GM10847 (cell line): ENCODE data around the gene CCDC187.

Source experiments
- POLR2A ChIP-seq: IDR thresholded peaks from 2 replicates; pipeline ENCODE4 v1.6.1; 2011; ENCODE audit not compliant: insufficient read length; ENCODE audit errors: extremely low read depth

The CCDC187 gene

DNA sequence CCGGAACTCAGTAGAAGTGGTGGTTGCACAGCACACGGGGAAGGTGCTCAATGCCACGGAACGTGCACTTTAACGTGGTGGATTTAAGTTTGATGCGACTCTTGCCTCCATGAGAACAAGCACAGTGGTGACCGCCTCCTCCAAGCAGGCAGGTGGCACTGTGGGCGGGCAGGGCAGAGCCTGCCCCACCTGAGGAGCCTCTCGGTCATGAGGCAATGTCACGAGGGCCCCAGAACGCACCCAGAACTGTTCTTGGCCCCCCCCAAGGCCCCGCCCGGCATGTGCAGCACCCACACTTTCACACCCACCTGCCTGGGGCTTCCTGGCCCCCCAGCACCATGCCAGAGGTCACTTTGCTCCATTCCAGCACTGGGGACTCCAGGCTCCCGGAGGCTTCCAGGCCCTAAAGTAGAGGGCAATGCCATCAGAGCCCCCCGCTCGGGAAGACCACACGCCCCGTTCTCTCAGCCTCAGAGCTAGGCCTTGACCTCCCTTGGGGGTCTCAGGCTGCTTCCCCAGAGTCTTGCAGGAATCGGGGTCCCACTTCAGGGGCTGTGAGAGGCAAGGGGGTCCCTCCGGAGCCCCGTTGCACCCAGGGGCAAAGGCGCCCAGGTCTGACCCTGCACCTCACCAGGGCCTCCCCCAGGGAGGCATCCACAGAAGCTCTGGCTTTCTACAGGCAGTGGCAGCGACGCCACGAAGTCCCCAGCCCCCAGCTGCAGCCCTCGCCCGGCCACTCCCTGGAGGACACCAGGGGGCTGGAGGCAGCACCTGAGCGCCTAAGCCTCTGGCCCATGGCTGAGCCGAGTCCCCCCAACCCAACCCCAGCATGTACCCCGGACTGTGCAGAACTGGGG, 14.0 kb downstream of the CCDC187 start:
- no peak for TF ChIP-seq POLR2A

DNA sequence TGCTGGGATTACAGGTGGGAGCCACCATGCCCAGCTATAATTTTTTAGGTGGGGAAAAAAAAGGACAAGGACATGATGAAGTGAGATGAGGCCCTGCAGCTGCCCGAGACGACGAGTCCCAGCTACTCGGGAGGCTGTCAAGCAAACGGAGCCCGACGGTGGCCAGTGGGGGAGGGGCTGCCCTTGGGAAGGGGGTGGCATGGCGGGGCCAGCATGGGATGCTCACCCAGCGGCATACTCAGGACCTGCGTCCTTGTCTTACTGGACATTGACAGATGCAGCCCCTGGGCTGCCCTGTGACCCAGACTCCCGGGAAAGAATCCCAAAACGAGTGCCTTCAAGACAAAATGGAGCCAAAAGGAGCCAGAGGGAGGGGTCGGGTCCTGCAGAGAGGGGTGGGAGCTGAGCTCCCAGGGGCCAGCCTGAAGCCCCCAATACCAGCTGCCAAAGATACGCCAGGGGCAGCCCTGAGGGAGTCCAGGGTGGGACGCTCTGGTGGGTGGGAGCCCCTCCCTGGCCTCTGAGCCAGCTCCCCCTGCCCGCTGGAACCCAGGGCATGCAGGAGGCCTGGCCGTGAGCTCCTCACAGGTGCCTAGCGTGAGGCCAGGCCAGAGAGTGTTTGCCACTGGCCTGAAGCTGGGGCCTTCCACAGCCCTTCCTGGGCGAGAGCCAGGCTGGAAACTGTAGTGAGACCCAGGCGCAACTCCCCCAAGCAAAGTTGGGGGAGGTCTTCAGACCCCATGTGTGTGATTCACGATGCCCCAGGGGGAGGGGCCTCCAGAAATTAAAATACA, 15.7 kb downstream of the CCDC187 start:
- no peak for TF ChIP-seq POLR2A

DNA sequence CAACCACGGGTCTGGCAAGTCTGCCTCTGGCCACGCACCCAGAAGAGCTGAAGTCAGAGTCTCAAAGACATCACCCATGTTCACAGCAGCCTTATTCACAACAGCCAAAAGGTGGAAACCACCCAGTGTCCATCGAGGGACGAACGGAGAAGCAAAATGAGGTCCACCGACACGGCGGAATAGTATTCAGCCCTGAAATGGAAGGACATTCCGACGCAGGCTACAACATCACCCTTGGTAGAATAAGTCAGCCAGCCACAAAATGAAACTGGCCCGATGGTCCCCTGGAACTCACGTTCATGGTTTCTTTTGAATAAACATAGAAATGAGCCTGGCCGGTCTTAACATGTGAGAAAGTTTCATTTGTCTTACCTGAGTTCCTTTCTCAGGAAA, 16.9 kb downstream of the CCDC187 start:
- TF ChIP-seq POLR2A = no peak

DNA sequence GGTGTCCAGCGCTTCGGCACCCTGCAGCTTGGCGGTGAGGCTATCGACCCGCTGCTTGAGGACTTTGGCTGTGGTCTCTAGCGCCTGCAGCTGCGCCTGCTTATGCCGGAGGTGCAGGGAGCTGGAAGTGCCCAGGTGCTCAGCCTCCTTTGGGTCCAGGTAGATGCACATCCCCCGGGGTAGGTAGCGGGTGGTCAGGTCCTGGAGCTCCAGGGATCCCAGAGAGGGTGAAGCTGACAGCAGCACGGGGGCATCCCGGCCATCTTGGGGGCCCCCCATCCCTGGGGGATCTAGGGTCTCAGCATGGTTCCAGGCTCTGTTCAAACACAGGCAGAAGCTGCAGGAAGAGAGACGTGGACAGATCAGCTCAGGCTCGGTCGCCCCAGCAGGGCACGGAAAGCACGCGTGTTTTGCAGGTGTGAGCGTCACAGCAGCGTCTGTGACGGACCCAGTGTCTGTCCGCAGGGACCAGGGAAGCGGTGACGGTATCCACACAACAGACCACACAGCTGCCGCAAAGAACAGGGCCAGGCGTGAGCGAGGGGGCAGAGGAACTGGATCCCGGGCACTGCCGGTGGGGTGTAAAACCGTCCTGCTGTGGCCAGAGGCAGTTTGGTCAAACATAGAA, 17.4 kb downstream of the CCDC187 start:
- TF ChIP-seq POLR2A = no peak

DNA sequence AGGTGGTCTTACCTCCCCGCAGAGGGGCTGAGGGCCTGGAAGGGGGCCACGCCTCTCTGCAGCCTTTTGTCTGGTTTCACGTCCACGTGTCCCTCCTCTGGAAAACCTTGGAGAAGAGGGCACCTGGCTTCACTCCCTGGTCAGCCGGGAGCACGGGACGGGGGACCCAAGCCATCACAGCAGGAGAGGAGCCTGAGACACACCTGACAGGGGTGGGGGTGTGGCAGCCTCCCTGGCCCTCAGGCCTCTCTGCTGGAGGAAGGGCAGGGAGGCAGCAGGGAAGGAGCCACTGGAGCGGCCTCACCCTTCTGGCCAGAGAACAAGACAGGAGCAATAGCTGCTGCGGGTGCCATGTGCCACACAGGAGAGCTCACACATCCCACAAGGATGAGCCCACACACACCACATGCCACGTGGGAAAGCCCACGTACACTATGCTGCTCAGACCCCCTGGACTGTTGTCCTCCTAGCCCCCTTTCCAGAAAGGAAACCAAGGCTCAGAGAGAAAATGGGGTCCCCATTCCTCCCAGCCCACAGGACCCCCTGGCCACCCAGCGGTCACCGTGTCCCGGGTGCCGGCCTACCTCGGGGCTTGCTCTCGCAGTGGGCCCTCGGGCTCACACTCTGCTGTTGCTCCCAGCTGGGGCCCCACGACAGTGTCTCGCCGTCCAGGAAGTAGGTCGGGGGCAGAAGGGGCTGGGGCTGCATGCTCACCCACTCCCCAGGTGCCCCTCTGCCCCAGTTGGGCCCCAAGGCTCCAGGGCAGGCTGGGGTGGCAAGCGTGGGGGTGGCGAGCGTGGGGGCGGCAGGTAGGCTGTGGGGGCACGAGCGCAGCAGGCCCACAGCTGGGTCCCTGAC, 18.2 kb downstream of the CCDC187 start:
- TF ChIP-seq POLR2A = no peak

DNA sequence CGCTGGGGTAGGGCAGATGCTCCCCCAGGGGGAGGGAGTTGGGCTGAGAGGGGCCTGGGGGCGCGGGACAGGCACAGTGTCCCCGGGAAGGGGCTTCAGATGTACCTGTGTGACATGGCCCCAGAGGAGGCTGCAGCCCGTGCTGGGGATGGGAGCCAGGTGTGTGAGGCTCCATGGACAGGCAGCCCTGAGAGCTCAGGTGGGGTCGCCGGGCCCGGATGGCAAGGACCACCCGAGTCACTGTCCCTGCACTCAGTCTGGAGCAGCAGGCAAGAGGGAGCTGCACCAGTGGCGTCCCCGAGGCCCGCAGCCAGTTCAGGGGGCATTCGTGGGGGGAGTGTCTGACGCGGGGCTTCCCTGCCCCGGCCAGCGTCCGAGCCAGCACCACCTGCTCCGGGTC, 18.9 kb downstream of the CCDC187 start:
- no peak for TF ChIP-seq POLR2A

DNA sequence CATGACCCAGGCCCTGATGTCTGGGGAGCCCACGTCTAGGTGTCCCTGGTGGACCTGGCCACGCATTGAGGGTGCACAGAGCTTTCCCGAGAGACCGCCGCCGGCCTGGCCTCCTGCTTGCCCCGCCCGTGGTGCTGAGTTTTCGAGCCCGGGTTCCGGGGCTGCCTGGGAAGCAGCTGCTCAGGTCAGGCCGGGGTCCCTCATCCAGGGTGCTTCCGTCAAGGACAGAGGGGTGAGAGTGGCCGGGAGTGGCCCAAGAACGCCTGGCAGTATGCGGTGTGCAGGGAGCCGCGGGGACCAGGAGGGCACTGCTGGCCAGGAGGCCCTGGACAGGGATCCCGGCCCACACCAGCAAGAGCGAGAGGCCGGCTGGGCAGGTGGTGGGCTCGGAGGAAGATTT, 19.6 kb downstream of the CCDC187 start:
- TF ChIP-seq POLR2A = no peak

DNA sequence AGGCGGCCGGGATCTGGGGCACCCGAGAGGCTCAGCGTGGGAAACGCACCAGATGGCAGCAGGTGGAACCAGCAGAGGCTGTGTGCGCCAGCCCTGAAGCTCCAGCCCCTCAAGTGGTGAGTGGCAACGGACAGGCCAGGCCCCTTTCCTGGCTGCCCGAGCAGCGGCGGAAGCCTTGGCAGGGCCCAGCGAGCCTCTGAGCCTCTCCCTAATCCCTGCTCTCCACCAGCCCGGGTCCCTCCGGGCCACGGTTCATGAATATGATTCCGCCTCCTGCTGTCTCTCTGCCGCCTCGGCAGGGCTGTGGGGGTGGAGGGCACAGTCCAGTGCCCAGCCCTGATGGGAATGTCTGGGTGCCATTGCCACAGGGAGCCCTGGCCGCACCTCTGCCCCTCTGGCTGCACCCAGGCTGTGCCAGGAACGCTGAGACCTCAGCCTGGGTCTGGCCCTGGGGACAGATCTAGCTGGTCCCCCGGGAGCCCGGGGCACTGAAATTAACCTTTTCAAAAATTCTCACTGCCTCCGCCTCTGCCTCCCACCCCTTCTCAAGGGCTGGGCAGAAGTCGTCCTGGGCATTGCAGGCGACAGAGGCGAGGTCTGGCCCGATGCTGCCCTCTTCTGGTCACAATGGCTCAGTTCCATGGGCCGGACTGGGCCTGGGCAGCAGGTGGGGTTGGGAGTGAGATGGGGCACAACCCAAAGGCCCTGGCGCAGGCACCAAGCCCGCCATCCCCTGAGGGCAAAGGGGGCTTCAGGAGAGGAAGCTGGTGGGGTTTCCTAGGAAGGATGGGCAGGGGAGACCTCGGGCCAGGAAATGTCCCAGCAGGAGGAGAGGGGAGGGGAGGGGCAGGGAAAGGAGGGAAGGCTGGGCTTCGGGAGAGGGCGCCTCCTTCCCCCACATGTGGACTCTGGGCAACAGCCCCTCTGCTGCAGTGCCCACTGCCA, 20.3 kb downstream of the CCDC187 start:
- no peak for TF ChIP-seq POLR2A

DNA sequence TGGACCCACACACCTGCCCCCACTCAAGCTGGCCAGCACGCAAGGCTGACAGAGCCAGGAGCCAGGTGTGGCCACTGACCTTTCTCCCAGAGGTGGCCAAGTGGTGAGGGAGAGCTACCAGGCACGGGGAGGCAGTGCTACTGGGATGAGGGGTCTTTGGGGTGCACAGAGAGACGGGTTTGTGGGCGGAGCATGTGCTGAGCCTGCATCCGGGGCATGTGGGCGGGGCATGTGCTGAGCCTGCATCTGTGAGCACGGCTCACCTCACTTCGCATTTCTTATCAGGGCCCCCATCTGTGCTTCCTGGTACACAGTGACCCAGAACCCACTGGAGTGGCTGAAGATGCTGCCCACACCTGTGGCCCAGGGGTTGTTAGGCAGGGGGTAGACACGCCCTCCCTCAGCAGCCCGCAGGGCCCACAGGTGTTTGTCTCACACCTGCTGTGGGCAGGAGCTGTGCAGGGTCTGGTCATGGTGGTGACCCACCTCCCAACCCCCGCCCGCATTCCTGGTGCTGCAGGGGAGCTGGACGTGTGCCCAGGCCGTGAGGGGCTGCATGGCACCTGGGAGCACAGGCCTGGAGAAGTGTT, 21.5 kb downstream of the CCDC187 start:
- TF ChIP-seq POLR2A = no peak

DNA sequence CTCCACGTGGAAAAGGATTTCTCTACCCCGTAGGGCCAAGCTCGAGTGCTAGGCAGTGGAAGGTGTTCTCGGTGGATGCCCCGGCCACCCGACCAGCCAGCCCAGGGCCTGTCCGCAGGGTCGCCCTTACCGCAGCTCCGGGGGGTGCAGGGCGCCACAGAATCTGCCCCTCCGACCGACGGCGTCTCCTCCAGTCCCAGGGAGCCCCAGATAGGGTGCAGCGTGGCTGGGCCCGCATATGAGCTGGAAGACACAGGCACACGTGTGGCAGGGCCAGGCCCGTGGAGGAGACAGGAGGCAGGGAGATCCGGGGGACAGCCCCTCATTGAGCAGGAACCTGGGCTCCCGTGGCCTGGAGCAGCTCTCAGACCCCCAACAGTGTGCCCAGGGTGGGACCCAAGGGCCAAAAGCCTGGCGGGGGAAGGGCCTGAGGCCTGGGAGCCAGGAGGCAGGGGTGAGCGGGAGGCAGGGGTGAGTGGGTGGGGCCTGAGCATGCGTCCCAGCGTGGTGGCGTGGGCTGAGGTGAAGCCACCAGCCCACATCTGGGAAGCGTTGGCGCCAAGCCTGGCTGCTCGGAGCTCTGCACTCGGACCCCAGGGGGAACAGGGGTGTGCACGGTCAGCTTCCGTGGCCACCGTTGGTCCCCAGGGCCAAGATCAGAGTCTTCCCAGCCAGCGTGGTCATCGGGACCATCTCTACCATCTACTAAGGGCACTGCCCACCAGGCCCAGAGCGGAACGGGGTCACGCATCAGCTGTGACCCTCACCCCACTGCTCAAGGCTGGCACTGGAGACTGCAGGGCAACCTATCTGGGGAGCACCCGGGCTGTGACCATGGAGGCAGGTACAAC, 22.2 kb downstream of the CCDC187 start:
- TF ChIP-seq POLR2A = no peak

DNA sequence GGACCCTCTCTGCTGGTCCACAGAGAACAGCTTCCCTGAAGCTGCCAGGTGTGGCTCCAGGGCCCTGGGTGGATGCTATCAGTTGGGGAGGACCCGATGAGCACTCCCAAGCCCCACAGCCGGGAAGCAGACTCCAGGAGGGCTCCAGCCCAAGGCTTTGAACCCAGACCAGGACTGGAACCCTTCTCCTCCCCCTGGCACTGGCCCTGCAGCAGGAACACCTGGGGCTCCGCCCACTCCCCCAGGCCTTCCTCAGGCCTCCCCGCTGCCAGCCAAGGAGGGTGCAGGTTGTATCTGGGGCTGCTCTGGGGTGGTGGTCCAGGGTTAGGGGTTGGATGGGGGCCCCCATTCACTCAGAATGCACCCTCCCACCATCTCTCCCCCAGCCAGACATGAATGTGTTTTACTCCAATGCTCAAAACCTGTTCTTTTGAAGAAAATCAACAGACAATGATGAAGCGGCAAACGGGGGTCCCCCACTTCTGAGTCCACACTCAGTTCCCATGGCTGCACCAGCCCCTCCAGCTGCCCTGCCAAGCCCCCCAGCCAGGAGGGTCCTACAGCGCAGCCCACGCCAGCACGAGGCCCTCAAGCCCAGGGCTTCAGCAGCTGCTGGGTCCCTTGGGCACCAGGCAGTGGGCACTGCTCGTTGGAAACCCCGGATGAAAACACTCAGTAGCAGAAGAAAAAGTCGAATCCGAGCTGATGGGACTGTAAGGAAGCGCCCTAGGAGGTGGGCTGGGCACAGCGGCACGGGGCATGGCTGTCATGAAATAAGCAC, 23.2 kb downstream of the CCDC187 start:
- no peak for TF ChIP-seq POLR2A

DNA sequence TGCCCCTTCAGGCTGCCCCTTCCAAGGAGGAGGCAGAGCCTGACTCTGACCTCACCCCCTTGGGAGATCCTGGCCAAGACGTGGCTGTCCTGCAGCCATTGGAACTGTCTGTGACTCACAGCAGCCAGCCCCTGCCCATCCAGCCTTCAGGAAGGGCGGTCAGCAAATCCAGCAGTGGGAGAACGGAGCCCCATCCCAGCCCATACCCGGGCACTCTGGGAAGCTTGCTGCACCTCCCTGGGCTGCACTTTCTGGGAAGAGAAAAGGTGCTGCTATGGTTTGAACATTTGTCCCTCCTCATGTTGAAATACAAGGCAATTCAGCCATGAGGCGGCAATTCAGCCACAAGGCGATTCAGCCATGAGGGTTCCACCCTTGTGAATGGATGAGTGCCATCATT, 24.4 kb downstream of the CCDC187 start:
- no peak for TF ChIP-seq POLR2A
